Measurements from ENCODE around the gene FBXW11. TPM values are rescaled to one million over a fixed set of nuclear protein-coding genes. Genes with fewer than 3 reads are reported as not detected.

FBXW11 gene
- total and polyA plus RNA-seq, 2 of the 8 experiments (the other 6 are each of a cell fraction or from before 2014, with no cell fraction given): 45.0 to 75.6 TPM

GRCh38 chr5:171968531-171968930 lies 37.9 kb downstream of the FBXW11 start:
- ChIA-PET POLR2A (ENCODE audit: partially characterized antibody) (interaction anchor here (1.1 to 3.0 kb wide), 2 partner anchors 10 to 15 kb away, joined by 3 to 18 read pairs; no protein-coding TSS in a partner anchor), CTCF (ENCODE audit: partially characterized antibody) (interaction anchor here (0.6 to 1.3 kb wide), 4 partner anchors 9 to 92 kb away, joined by 3 to 6 read pairs (median 4); no protein-coding TSS in a partner anchor)
- DNase-seq (ENCODE audit: low read depth in 1 of 2, low spot score in 2 of 2) (no peak), FAIRE-seq (no peak)
- Histone ChIP-seq H4K91ac (replicated peaks; ENCODE audit: insufficient read length, low read length) (no peak overlapping the region), H2AFZ (ENCODE audit: low read length) (no peak overlapping the region), H3K4me3 (ENCODE audit: extremely low read depth in 1 of 4, insufficient read depth in 2 of 4, low read depth in 3 of 4, low read length in 4 of 4) (no peak overlapping the region), H3K23me2 (ENCODE audit: low read depth, low read length) (no peaks in the 10 kb centered on the region), H3K9ac (replicated peaks in 1 of 4; ENCODE audit: extremely low read depth in 1 of 4, low read depth in 3 of 4, low read length in 3 of 4) (no peak overlapping the region), H3K79me2 (ENCODE audit: control insufficient read depth in 1 of 2, insufficient read depth in 2 of 2, low read length in 2 of 2) (peaks cover 28 to 100% of the 10 kb centered on the region in 2 experiments; a peak in 3 of 4 replicates), H4K8ac (ENCODE audit: extremely low read depth, insufficient read depth, low read length) (no peak overlapping the region), H3K9me3 (ENCODE audit: insufficient read depth in 2 of 2, low read depth in 1 of 2, low read length in 1 of 2) (no peaks in the 10 kb centered on the region), H3K23ac (ENCODE audit: insufficient read length) (no peak overlapping the region), H2BK15ac (ENCODE audit: low read length) (no peak overlapping the region), H3K4me2 (ENCODE audit: insufficient read depth in 1 of 2, low read depth in 2 of 2, low read length in 2 of 2) (no peak overlapping the region), H3K4me1 (replicated peaks in 1 of 4; ENCODE audit: control insufficient read depth in 3 of 4, insufficient read depth in 4 of 4, low read length in 3 of 4) (peaks cover 8 to 21% (median 10%) of the 10 kb centered on the region in 4 experiments; a peak in 4 of 7 replicates), H2BK5ac (ENCODE audit: low read depth, low read length) (no peak overlapping the region), H3K4ac (replicated peaks; ENCODE audit: insufficient read length, low read depth, low read length) (no peak overlapping the region), H2AK5ac (ENCODE audit: low read depth, low read length) (no peak overlapping the region), H2BK12ac (ENCODE audit: low read depth, low read length) (no peak overlapping the region), H3K27ac (ENCODE audit: low read depth, low read length) (no peak overlapping the region), H3K56ac (replicated peaks; ENCODE audit: insufficient read length, low read depth, low read length) (no peak overlapping the region), H3K27me3 (replicated peaks in 1 of 4; ENCODE audit: control insufficient read depth in 3 of 4, extremely low read depth in 1 of 4, insufficient read depth in 3 of 4, low read length in 3 of 4) (no peaks in the 10 kb centered on the region), H4K5ac (ENCODE audit: insufficient read length, low read depth, low read length) (no peak overlapping the region), H4K20me1 (replicated peaks in 1 of 2; ENCODE audit: control insufficient read depth in 1 of 2, insufficient read depth in 2 of 2, low read length in 2 of 2) (peaks cover 20 to 27% of the 10 kb centered on the region in 2 experiments), H2BK20ac (ENCODE audit: low read length) (no peak overlapping the region), H3K18ac (ENCODE audit: extremely low read depth, low read length) (no peak overlapping the region), H3K36me3 (ENCODE audit: control insufficient read depth in 2 of 4, insufficient read depth in 4 of 4, low read length in 3 of 4) (no peaks in the 10 kb centered on the region; a peak in 1 of 8 replicates), H3K14ac (ENCODE audit: insufficient read length) (no peak overlapping the region), H3K79me1 (ENCODE audit: low read depth, low read length) (peaks cover 2% of the 10 kb centered on the region; the same call in 1 of the 2 replicates), H2BK120ac (replicated peaks; ENCODE audit: low read depth, low read length) (no peak overlapping the region)
- 93% methylated on average over 3 of the region's 3 CpGs; no CpG with 5 or more reads in 1 of the 2 experiments for WGBS, 2 experiments (ENCODE audit: extremely low coverage in 1 of 2, insufficient coverage in 1 of 2, insufficient read length in 1 of 2, insufficient replicate concordance in 2 of 2, low coverage in 1 of 2, low lambda C conversion rate in 2 of 2, missing lambda C conversion rate in 1 of 2)
- TF ChIP-seq SIRT6 (IDR thresholded peaks at IDR 0.05; ENCODE audit: low read length): no peak
- TF ChIP-seq POLR2A (IDR thresholded peaks at IDR 0.05; ENCODE audit: control extremely low read depth in 1 of 2, low read depth in 2 of 2, low read length in 2 of 2): no peak
- no peak for TF ChIP-seq KDM5A (IDR thresholded peaks at IDR 0.05; ENCODE audit: low read length)
- no peak for TF ChIP-seq TEAD4 (IDR thresholded peaks at IDR 0.05; ENCODE audit: low read depth, low read length)
- TF ChIP-seq SAP30 (IDR thresholded peaks at IDR 0.05; ENCODE audit: insufficient read depth, insufficient replicate concordance, low read length): no peak
- no peak for TF ChIP-seq CHD2 (IDR thresholded peaks at IDR 0.05; ENCODE audit: low read length)

Measured in H1 (cell line).